Measurements from ENCODE around the gene NCOA4.
"Not testable (repeated sequence)": the region's sequence is repeated elsewhere in the genome, so short reads cannot be mapped to it uniquely, and the experiment has no call there.

The NCOA4 gene

GRCh38 chr10:46060706-46061105 lies 30.3 kb upstream of the NCOA4 start:
- no peak for DNase-seq (ENCODE audit: extremely low read depth, low read depth)
- no peak for TF ChIP-seq CTCF (IDR thresholded peaks at IDR 0.05; ENCODE audit: low read depth, low read length)

- not testable (repeated sequence) for DNase-seq (ENCODE audit: extremely low read depth, low read depth)
Measured at GRCh38 chr10:46057927-46058326, 27.5 kb upstream of the NCOA4 start.

GRCh38 chr10:46057038-46057437 lies 26.6 kb upstream of the NCOA4 start:
- no peak for TF ChIP-seq CTCF (IDR thresholded peaks at IDR 0.05; ENCODE audit: low read depth, low read length)
- no peak for DNase-seq (ENCODE audit: extremely low read depth, low read depth)

GRCh38 chr10:46055771-46056170 lies 25.3 kb upstream of the NCOA4 start:
- DNase-seq (ENCODE audit: extremely low read depth, low read depth): no peak
- no peak for TF ChIP-seq CTCF (IDR thresholded peaks at IDR 0.05; ENCODE audit: low read depth, low read length)

GRCh38 chr10:46053534-46054434 lies 23.4 kb upstream of the NCOA4 start:
- DNase-seq (ENCODE audit: extremely low read depth, low read depth): no peak
- TF ChIP-seq CTCF (IDR thresholded peaks at IDR 0.05; ENCODE audit: low read depth, low read length): no peak

GRCh38 chr10:46052791-46053375 lies 22.5 kb upstream of the NCOA4 start:
- no peak for TF ChIP-seq CTCF (IDR thresholded peaks at IDR 0.05; ENCODE audit: low read depth, low read length)

GRCh38 chr10:46052057-46052790 lies 21.8 kb upstream of the NCOA4 start:
- no peak for TF ChIP-seq CTCF (IDR thresholded peaks at IDR 0.05; ENCODE audit: low read depth, low read length)
- no peak for DNase-seq (ENCODE audit: extremely low read depth, low read depth)

More at GRCh38 chr10:46052791-46053375, 22.5 kb upstream of the NCOA4 start:
- no peak for DNase-seq (ENCODE audit: extremely low read depth, low read depth)

Data from AG09319 (cell line).